Stomach (tissue), 4 donors: Measurements from ENCODE around the gene CHST11.

Source experiments
- CTCF ChIP-seq, 7 experiments: fragments of 450-650 bp in 4 of 7; fragments of 200-600 bp in 3 of 7; sonication (generic) in 3 of 7; IDR thresholded peaks; one replicate each; pipeline ENCODE4 v1.5.1; 2016 to 2019; ENCODE audit warnings: antibody characterized with exemption in 7 of 7, control low read depth in 2 of 7, mild to moderate bottlenecking in 1 of 7
- POLR2A ChIP-seq, 4 donors: fragments of 450-650 bp; IDR thresholded peaks; one replicate each; pipeline ENCODE4 v1.6.1; 2016; ENCODE audit warnings: antibody characterized with exemption in 4 of 4, control low read depth in 2 of 4, mild to moderate bottlenecking in 1 of 4, moderate library complexity in 1 of 4

GRCh38 chr12:104516821-104517220 lies 60.1 kb downstream of the CHST11 start:
- TF ChIP-seq POLR2A (IDR thresholded peaks at IDR 0.05) (no peak), CTCF (IDR thresholded peaks at IDR 0.05) (no peak)
